Glomerular visceral epithelial cell (primary cell): Measurements from ENCODE around the gene FRMD1.

Experiments
- DNase-seq: peaks from one replicate; pipeline ENCODE4 v3.0.0-alpha.2; 2016; ENCODE audit errors: extremely low spot score

FRMD1 gene

DNA sequence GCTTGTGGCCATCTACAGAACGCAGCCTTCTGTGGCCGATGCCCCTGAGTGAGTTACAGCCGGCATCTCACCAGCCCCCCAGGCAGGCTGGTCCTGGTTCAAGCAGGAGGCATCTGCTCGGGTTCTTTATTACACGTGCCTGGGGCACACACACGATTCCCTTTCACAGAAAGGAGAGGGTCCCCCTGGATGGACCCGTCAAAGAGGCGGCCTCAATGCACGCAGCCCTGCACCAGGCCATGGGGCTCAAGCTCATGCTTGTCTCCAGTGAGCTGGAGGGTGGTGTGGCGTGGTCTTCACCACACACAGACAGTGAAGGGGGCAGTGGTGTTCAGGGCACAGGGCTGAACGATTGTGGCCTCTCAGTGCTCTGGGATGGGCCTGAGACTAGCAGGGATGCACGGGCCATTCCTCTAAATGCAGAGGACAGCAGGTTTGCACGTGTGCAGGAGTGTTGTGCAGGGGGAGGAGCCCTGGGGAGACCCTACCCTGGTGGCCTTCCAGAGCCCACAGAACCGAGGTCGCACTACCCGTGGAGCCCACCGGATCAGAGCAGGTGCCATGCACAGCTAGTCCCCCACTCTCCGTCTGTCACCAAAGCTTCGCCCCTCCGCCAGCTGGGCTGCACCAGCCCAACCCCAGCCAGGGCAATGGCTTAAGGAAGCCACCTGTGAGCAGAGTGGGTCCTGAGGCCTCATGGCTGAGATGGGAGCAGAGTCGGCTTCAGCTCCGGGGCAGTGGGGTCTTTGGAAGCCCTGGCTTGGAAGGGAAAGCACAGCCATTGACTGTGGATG, 23.1 kb downstream of the FRMD1 start:
- DNase-seq = no peak

GRCh38 chr6:168054765-168055560, 24.0 kb downstream of the FRMD1 start:
- DNase-seq = no peak

GRCh38 chr6:168053957-168054471, 25.0 kb downstream of the FRMD1 start:
- no peak for DNase-seq

GRCh38 chr6:168053086-168053956, 25.7 kb downstream of the FRMD1 start:
- DNase-seq = no peak

DNA sequence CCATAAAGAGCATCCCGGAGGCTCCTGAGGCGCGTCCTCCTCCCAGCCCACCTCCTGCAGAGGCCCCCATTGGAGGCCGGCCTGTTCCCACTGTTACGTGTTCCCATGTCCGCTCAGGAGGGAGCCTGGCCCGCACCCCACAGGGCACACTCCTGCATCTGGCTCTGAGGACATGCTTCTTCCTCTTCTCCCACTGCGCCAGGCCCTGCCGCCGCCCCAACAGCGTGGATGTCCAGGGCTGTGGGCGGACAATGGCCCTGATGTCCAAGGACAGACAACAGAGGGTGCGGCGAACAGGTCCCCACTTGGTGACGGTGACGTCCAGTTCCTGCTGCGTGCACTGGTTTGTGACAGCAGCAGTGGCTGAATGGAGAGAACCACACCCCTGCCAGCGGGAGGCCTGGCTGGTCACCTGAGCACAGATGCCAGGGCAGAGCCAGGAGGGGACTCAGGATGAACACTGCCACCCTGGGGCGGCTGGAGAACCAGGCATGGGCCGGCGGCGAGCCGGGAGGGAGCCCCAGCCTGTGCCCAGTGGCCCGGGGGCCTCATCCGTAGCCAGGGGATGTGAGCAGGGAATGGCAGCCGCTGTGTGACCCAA, 26.6 kb downstream of the FRMD1 start:
- DNase-seq = no peak

GRCh38 chr6:168051648-168052047, 27.4 kb downstream of the FRMD1 start:
- no peak for DNase-seq

GRCh38 chr6:168050881-168051586, 28.0 kb downstream of the FRMD1 start:
- peak; percentile 32 for DNase-seq

GRCh38 chr6:168050225-168050880, 28.7 kb downstream of the FRMD1 start:
- no peak for DNase-seq

GRCh38 chr6:168049706-168050224, 29.2 kb downstream of the FRMD1 start:
- no peak for DNase-seq

DNA sequence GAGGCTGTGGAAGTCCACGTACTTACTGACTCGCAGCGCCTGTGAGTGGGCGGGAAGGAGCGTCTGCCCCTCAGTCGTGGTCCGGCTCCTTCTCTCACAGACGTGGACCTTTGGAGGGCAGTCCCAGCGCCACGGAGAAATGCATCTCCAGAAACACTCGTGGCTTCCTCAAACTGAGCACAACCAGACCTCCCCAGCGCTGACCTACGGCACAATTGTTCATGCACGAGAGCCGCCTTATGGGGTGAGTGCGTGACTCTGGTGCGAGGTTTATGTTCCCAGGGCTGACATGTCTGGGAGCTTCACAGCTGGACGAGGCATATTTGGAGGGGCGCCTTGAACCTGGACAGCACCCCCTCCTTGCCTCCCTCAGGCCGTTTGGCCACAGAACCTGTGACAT, 29.7 kb downstream of the FRMD1 start:
- DNase-seq = no peak

GRCh38 chr6:168048724-168049025, 30.3 kb downstream of the FRMD1 start:
- DNase-seq = no peak

GRCh38 chr6:168047841-168048723, 30.9 kb downstream of the FRMD1 start:
- no peak for DNase-seq

DNA sequence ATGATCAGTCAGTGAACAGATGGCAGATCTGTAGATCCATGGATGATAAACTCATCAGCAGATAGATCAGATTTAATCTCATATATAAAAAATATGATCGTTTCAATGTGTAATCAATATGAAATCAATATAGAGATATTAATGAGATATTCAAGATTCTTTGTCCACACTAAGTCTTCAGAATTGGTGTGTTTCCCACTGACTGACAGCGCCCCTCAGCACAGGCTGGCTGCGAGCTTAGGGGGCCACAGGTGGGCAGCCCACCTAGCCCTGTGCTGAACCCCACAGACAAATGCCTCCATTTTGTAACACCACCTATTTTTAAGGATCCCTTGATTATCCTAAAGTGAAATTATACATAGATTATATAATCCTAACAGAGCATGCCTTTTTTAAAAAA, 32.3 kb downstream of the FRMD1 start:
- DNase-seq = no peak

DNA sequence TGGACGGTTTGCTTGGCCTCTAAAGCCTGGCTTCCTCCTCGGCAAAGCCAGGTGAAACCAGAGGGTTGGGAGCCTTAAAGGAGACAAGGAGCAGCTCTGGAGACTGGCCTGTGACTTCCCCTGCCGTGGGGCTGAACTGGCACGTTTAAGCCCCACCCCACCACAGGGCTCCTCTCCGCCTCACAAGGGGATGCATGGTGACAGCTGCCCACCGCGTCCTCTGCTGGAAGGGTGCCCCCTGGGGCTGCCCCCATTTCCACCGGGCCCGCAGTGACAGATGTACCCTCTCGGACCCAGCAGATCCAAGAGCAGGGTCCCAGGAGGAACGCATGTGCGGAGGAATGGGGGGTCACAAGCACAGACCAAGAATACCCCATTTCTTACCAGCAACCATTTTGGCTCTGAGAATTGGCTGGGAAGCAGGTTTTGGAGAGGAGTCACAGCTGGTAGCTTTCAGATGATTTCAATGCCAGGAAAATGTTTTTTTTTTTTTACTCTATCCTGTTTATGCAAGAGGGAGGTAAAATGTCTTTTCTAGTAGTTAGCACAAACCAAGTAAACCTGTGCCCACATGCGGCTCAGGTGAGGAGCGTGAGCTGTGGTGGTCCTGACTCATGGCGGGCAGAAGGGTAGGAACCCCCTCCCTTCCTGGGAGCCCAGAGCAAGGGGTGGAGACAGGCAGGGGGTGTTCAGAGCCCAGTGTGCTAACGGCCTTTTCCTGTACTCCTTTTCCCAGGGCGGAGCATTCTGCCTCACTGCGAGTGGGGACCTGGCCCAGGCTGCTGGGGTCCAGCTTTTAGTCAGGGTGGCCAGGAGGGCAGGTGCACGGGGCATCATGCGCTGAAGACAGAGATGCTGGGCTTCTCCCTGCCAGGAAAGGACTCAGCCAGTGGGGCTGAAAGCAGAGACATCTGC, 33.0 kb downstream of the FRMD1 start:
- no peak for DNase-seq

- no peak for DNase-seq
These were observed 33.8 kb downstream of the FRMD1 start for GRCh38 chr6:168045141-168045691.

GRCh38 chr6:168044521-168045130, 34.4 kb downstream of the FRMD1 start:
- DNase-seq = no peak

DNA sequence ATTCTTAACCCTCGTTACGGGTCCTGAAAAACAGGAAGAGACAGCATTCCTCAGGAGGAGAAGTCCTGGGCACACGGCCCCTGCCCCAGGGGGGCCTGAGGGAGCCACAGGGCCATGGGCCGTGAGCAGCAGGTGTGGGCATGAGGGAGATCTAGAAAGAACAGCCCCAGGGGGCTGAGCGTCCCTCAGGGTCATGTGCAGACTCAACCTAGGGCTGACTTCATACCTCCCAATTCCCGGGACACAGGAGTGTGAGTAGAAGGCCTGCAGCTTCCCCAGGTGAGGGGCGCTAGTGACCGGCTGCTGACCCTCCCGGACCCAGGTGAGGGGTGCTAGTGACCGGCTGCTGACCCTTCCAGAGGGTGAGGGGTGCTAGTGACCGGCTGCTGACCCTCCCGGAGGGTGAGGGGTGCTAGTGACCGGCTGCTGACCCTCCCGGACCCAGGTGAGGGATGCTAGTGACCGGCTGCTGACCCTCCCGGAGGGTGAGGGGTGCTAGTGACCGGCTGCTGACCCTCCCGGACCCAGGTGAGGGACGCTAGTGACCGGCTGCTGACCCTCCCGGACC, 35.1 kb downstream of the FRMD1 start:
- DNase-seq = no peak
